CD4-positive, alpha-beta T cell (primary cell): Measurements from ENCODE around the gene NFE2L2. TPM values are rescaled to one million over a fixed set of nuclear protein-coding genes. Genes with fewer than 3 reads are reported as not detected.

Experiments used
- ATAC-seq: fragments of 200-7000 bp; cut with Tn5 transposase; one replicate; pipeline ENCODE4 v1.10.0; 2022; ENCODE audit warnings: mild to moderate bottlenecking; ENCODE audit not compliant: poor library complexity
- CTCF ChIA-PET: fragments of 350-600 bp; sonication (Branson Sonifier 250); formaldehyde crosslinking; loops from one replicate; lab custom pipeline; 2021; ENCODE audit warnings: antibody characterized with exemption, inconsistent platforms; lab: Charles Lee
- POLR2A ChIA-PET: fragments of 350-600 bp; sonication (Branson Sonifier 250); formaldehyde crosslinking; loops from one replicate; lab custom pipeline; 2021; ENCODE audit warnings: antibody characterized with exemption, inconsistent platforms; lab: Charles Lee
- DNase-seq, 14 experiments: peaks; one replicate each; pipeline ENCODE4 v3.0.0-alpha.2; 2013 to 2020; ENCODE audit warnings: mixed read lengths in 2 of 14
- H3K27ac ChIP-seq, 2 donors: one replicate each; pipeline versions ENCODE4 v1.5.1 to v1.7.0; 2013; ENCODE audit warnings: low read length in 2 of 2, low read depth in 1 of 2, mild to moderate bottlenecking in 1 of 2
- H3K27me3 ChIP-seq, 2 experiments: 1 replicate in 1 of 2; 2 replicates in 1 of 2; pipeline versions ENCODE4 v1.6.1 to v1.7.0; 2013; ENCODE audit warnings: low read length in 2 of 2, control low read depth in 1 of 2, mild to moderate bottlenecking in 1 of 2, moderate library complexity in 1 of 2; ENCODE audit not compliant: insufficient read depth in 2 of 2, control insufficient read depth in 1 of 2
- H3K36me3 ChIP-seq: one replicate; pipeline ENCODE4 v1.6.1; 2013; ENCODE audit warnings: low read length, control low read depth; ENCODE audit not compliant: insufficient read depth
- H3K4me1 ChIP-seq: one replicate; pipeline ENCODE4 v1.6.1; 2013; ENCODE audit warnings: low read length, control low read depth; ENCODE audit not compliant: insufficient read depth
- H3K4me3 ChIP-seq: one replicate; pipeline ENCODE4 v1.5.1; 2013; ENCODE audit warnings: mild to moderate bottlenecking, low read length, moderate library complexity
- H3K9me3 ChIP-seq, 2 experiments: 1 replicate in 1 of 2; 2 replicates in 1 of 2; pipeline versions ENCODE4 v1.6.1 to v1.7.0; 2013; ENCODE audit warnings: low read length in 2 of 2, mild to moderate bottlenecking in 2 of 2, control low read depth in 1 of 2, moderate library complexity in 1 of 2; ENCODE audit not compliant: control insufficient read depth in 1 of 2, insufficient read depth in 1 of 2
- H3K27ac Mint-ChIP-seq: one replicate; pipeline ENCODE4 v1.8.0; 2020; ENCODE audit warnings: mixed read lengths
- H3K27me3 Mint-ChIP-seq: one replicate; pipeline ENCODE4 v1.8.0; 2021; ENCODE audit warnings: mixed read lengths
- H3K36me3 Mint-ChIP-seq: one replicate; pipeline ENCODE4 v1.8.0; 2021; ENCODE audit warnings: low read depth, mixed read lengths
- H3K4me1 Mint-ChIP-seq: one replicate; pipeline ENCODE4 v1.8.0; 2021; ENCODE audit warnings: low read depth, mixed read lengths
- H3K4me3 Mint-ChIP-seq: one replicate; pipeline ENCODE4 v1.8.0; 2020; ENCODE audit warnings: mild to moderate bottlenecking, mixed read lengths
- H3K9me3 Mint-ChIP-seq: one replicate; pipeline ENCODE4 v1.8.0; 2020; ENCODE audit warnings: mixed read lengths
- intact Hi-C, 2 experiments: fragments of 100-400 bp; cut with DNase I in 1 of 2; cut with micrococcal nuclease in 1 of 2; formaldehyde crosslinking; loops; one replicate each; pipeline versions ENCODE4 v1.15.1 to v1.9.0; 2023 to 2025; cut with DNase I, micrococcal nuclease
- total RNA-seq, 174 experiments: library from RNA in 2 of 174; stranded (reverse) in 2 of 174; gene quantifications; one replicate each; pipeline ENCODE4 v1.2.3 and lab custom pipeline; 2021 to 2026
- TF ChIP-seq, protein P1 (sequence below): fragments of 200-600 bp; IDR thresholded peaks from one replicate; pipeline ENCODE4 v1.8.0; 2022; ENCODE audit warnings: antibody characterized with exemption, mild to moderate bottlenecking

NFE2L2 gene
- total RNA-seq, 2 experiments from 2014 or later, result 53.3 to 57.8 TPM

DNA sequence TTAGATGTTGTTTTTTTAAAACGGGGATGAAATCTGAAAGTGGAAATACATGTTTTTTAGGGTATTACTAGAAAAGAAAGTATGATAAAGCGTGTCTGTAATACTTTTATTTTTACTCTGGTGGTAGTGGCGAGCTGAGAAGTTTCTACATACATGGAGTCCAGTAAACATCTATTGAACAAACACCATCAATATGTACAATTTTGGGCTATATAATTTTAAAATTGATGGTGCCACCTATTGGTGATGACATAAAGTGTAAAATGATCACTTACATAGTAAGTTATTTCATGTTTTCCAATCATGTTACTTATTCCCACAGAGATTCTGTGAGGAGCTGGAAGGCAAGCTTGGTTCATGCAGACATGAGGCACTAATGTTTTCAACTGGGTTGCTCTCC lies 31.5 kb upstream of the NFE2L2 start:
- no peak overlapping the region for H3K27ac Mint-ChIP-seq

DNA sequence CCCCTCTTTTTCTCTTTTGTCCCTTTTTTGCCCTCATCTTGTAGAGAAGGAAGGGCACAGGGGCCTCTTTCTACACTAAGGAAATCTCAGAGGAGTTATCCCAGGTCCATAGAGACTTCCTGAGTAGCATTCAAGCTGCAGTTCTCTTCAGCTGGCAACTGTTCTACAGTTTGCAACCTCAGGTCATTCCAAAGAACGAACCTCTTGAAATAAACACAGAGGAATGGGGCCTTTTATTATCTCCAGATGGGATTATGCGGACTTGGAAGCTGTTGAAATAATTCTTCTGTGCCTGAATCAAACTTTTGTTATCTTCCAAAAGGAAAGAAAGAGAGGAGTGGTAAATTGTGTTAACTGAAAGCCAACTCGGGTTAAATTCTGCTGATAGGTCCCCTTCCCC lies 31.0 kb upstream of the NFE2L2 start:
- POLR2A ChIA-PET, result interaction anchor here (0.8 to 6.4 kb wide), 9 partner anchors 14 to 132 kb away, joined by 3 to 154 read pairs (median 3); partner anchors contain the start of genes HNRNPA3 and NFE2L2
- Mint-ChIP-seq H3K27ac (no peak overlapping the region), H3K36me3 (no peaks in the 10 kb centered on the region), H3K9me3 (no peaks in the 10 kb centered on the region), H3K4me3 (no peak overlapping the region), H3K27me3 (no peaks in the 10 kb centered on the region), H3K4me1 (peaks cover 23% of the 10 kb centered on the region)
- no peaks in the 10 kb centered on the region for H3K9me3 ChIP-seq
- intact Hi-C loops, result no loop called here
- peaks cover 6% of the 10 kb centered on the region for H3K4me1 ChIP-seq
- TF ChIP-seq, protein P1, sequence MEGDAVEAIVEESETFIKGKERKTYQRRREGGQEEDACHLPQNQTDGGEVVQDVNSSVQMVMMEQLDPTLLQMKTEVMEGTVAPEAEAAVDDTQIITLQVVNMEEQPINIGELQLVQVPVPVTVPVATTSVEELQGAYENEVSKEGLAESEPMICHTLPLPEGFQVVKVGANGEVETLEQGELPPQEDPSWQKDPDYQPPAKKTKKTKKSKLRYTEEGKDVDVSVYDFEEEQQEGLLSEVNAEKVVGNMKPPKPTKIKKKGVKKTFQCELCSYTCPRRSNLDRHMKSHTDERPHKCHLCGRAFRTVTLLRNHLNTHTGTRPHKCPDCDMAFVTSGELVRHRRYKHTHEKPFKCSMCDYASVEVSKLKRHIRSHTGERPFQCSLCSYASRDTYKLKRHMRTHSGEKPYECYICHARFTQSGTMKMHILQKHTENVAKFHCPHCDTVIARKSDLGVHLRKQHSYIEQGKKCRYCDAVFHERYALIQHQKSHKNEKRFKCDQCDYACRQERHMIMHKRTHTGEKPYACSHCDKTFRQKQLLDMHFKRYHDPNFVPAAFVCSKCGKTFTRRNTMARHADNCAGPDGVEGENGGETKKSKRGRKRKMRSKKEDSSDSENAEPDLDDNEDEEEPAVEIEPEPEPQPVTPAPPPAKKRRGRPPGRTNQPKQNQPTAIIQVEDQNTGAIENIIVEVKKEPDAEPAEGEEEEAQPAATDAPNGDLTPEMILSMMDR, result no peak
- CTCF ChIA-PET, result interaction anchor here (0.7 to 6.4 kb wide), 9 partner anchors 26 to 147 kb away, joined by 3 to 67 read pairs (median 3); partner anchors contain the start of gene NFE2L2
- H3K36me3 ChIP-seq, result no peaks in the 10 kb centered on the region
- H3K27me3 ChIP-seq, result no peaks in the 10 kb centered on the region
- DNase-seq, result no peak
- H3K27ac ChIP-seq, result no peak overlapping the region
- no peak overlapping the region for H3K4me3 ChIP-seq
- no peak for ATAC-seq

More for the DNA sequence above, 31.5 kb upstream of the NFE2L2 start:
- H3K4me1 ChIP-seq, result peaks cover 1% of the 10 kb centered on the region
- H3K36me3 ChIP-seq, result no peaks in the 10 kb centered on the region
- Mint-ChIP-seq H3K9me3 (no peaks in the 10 kb centered on the region), H3K4me1 (peaks cover 21% of the 10 kb centered on the region), H3K4me3 (no peak overlapping the region), H3K27me3 (no peaks in the 10 kb centered on the region), H3K36me3 (no peaks in the 10 kb centered on the region)
- TF ChIP-seq, protein P1, result peak; percentile 77
- ATAC-seq (peak; percentile 60), DNase-seq (peak in 3 of 14 experiments; percentile 50 to 67 (median 65))
- H3K4me3 ChIP-seq, result no peak overlapping the region
- ChIA-PET POLR2A (interaction anchor here (0.7 to 6.4 kb wide), 10 partner anchors 14 to 133 kb away, joined by 3 to 154 read pairs (median 3); partner anchors contain the start of genes HNRNPA3 and NFE2L2), CTCF (interaction anchor here (0.7 to 6.4 kb wide), 10 partner anchors 26 to 147 kb away, joined by 3 to 67 read pairs (median 3); partner anchors contain the start of gene NFE2L2)
- no peaks in the 10 kb centered on the region for H3K27me3 ChIP-seq
- H3K27ac ChIP-seq, result no peak overlapping the region
- intact Hi-C loops, result loop anchor here (1.0 to 2.0 kb wide), 5 partner anchors 29 to 132 kb away; no protein-coding TSS in a partner anchor
- H3K9me3 ChIP-seq, result no peaks in the 10 kb centered on the region

DNA sequence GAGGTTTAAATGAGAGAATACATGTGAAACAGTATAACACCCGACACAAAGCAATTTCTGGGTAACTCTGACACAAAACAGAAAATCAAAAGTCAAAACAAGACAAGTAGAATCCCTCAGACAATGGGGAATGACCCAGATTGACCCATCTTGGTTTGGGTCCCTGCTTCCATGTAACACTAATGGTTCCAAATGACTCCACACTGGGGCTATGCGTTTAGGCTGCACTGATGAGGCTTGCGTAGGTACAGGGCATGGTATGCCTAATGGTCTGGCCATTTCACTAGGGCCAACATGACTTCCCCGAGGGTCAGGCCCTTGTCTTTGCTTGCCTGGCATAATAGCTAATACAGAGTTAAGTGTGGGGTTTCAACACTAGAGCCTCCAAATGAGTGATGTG lies 27.2 kb upstream of the NFE2L2 start:
- H3K9me3 Mint-ChIP-seq, result no peaks in the 10 kb centered on the region
- H3K36me3 Mint-ChIP-seq, result no peaks in the 10 kb centered on the region
- POLR2A ChIA-PET, result interaction anchor here (6.4 kb wide), 1 partner anchor 27 kb away, joined by 154 read pairs; the partner anchor contains the start of gene NFE2L2

More for the DNA sequence above, 27.2 kb upstream of the NFE2L2 start:
- Mint-ChIP-seq H3K27me3 (no peaks in the 10 kb centered on the region), H3K4me3 (no peak overlapping the region), H3K27ac (no peak overlapping the region), H3K4me1 (peaks cover 35% of the 10 kb centered on the region)
- Histone ChIP-seq H3K27me3 (no peaks in the 10 kb centered on the region), H3K4me3 (no peak overlapping the region), H3K36me3 (no peaks in the 10 kb centered on the region), H3K27ac (no peak overlapping the region), H3K9me3 (no peaks in the 10 kb centered on the region), H3K4me1 (peaks cover 15% of the 10 kb centered on the region)
- intact Hi-C loops, result no loop called here
- TF ChIP-seq, protein P1, result no peak
- DNase-seq (no peak), ATAC-seq (no peak)
- CTCF ChIA-PET, result interaction anchor here (1.1 to 6.4 kb wide), 2 partner anchors 27 to 128 kb away, joined by 3 to 67 read pairs; partner anchors contain the start of gene NFE2L2
